ENCODE measurements around the gene RIN2. TPM values are rescaled to one million over a fixed set of nuclear protein-coding genes. Genes with fewer than 3 reads are reported as not detected.

The RIN2 gene
- total and polyA plus RNA-seq, 5 experiments from 2014 or later: 0.27 to 0.29 TPM; not detected in 3

DNA sequence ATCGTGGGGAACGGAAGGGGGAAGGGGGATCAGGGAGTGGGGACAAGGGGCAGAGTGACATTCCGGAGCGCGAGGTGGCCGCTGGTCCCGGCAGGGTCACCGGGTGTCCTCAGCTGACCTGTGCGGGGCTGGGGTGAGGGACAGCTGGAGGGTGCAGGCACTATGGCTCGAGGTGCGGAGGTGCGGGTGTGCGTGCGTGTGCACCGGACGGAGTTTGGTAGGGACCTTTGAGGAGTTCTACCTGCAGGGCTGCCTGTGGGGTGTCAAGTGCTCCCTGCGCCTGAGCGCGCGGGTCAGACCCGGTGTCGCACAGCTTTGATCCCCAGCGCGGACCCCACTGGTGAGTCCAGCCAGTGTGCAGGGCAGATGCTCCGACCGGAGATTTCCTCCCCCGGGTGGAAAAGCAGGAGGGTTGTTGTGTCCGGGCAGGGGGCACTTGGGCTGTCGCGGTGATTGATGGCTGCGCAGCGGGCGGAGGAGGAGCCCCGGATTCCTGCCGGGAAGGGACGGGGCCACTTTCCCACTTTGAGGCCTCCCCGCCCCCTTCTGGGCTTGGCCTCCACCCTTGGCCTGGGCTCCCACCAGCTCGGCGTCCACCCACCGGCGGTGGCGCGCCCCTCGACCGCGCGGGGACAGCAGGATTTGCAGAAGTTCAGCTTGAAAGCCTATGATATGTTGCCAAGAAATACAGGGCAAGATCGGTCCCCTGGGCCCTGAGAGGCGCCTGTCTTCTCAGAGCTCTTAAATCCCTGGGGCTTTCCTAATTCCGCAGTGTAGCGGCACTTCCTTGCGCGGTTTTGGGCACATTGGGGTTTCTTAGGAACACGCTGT is 658 bp downstream of the RIN2 start:
- Mint-ChIP-seq H3K27me3 (peaks cover 14 to 52% (median 37%) of the 10 kb centered on the region in 5 donors), H3K27ac (no peak overlapping the region), H3K9me3 (peaks cover 0 to 5% (median 0%) of the 10 kb centered on the region in 9 donors), H3K4me1 (peaks cover 0 to 9% (median 0%) of the 10 kb centered on the region in 4 donors), H3K36me3 (no peaks in the 10 kb centered on the region), H3K4me3 (peak overlapping the region in 5 of 10 donors; percentile 7 to 71 (median 34))
- ATAC-seq (no peak), DNase-seq (no peak)
- POLR2A ChIA-PET: no interaction called here

- DNase-seq (no peak), ATAC-seq (no peak)
- no peak overlapping the region for H3K4me3 Mint-ChIP-seq
- H3K9me3 Mint-ChIP-seq: peaks cover 0 to 5% (median 0%) of the 10 kb centered on the region in 9 donors
- peaks cover 14 to 40% (median 34%) of the 10 kb centered on the region in 5 donors for H3K27me3 Mint-ChIP-seq
- no peaks in the 10 kb centered on the region for H3K36me3 Mint-ChIP-seq
- H3K27ac Mint-ChIP-seq: no peak overlapping the region
- H3K4me1 Mint-ChIP-seq: peaks cover 0 to 9% (median 0%) of the 10 kb centered on the region in 4 donors
- POLR2A ChIA-PET: no interaction called here
Observed at GRCh38 chr20:19760371-19760721, 2.3 kb downstream of the RIN2 start.

DNA sequence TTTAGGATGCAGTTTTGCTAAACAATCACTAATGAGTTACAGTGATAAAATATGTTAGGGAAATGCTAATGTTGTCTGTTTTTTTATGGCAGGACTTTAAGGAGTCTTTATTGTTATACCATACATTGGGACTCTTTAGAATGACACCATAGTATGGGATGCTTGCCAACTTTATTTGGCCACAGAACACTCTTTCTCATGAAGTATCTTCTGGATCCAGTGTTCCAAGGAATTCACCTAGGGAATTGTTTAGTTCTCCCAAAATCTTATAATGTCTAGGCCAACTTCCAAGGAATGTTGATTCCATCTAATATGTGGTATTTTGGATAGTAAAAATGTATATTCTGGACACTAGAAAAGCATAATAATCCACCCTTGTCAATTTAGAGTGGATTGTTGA is 3.3 kb downstream of the RIN2 start:
- no peaks in the 10 kb centered on the region for H3K36me3 Mint-ChIP-seq
- no peak overlapping the region for H3K27ac Mint-ChIP-seq
- peaks cover 0 to 5% (median 0%) of the 10 kb centered on the region in 9 donors for H3K9me3 Mint-ChIP-seq
- no peak overlapping the region for H3K4me3 Mint-ChIP-seq
- ATAC-seq: no peak
- no peak for DNase-seq
- peaks cover 0 to 9% (median 0%) of the 10 kb centered on the region in 4 donors for H3K4me1 Mint-ChIP-seq
- H3K27me3 Mint-ChIP-seq: peaks cover 12 to 41% (median 32%) of the 10 kb centered on the region in 5 donors
- POLR2A ChIA-PET: no interaction called here

- Mint-ChIP-seq H3K4me3 (no peak overlapping the region), H3K4me1 (peaks cover 0 to 7% (median 0%) of the 10 kb centered on the region in 4 donors), H3K9me3 (peaks cover 0 to 3% (median 0%) of the 10 kb centered on the region in 9 donors), H3K27ac (no peak overlapping the region), H3K27me3 (peaks cover 8 to 41% (median 32%) of the 10 kb centered on the region in 5 donors), H3K36me3 (no peaks in the 10 kb centered on the region)
- DNase-seq (no peak), ATAC-seq (no peak)
- POLR2A ChIA-PET: no interaction called here
Observed at GRCh38 chr20:19761841-19762240, 3.8 kb downstream of the RIN2 start.

GRCh38 chr20:19764207-19764606 is 6.1 kb downstream of the RIN2 start:
- Mint-ChIP-seq H3K4me3 (no peak overlapping the region), H3K36me3 (no peaks in the 10 kb centered on the region), H3K27me3 (peaks cover 7 to 38% (median 26%) of the 10 kb centered on the region in 5 donors), H3K9me3 (peaks cover 0 to 3% (median 0%) of the 10 kb centered on the region in 9 donors), H3K4me1 (no peaks in the 10 kb centered on the region), H3K27ac (no peak overlapping the region)
- no peak for DNase-seq
- POLR2A ChIA-PET: no interaction called here
- no peak for ATAC-seq

DNA sequence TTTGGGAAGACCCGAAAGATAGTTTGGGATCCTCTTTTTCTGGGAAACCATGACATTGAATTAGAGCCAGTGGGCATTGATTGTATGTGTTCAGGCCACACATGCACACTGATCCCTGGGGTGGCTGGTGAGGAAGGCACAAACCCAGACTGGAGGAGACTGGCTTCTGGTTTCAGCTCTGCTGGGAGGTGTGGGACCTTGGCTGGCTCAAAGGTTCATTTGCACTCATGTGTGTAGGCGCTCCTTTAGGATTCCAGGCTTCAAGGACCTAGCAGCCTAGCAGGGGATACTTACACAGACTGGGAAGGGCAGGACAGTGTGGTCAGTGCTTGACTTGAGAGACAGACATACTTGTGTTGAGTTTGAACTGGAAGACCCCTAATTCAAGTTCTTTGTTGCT is 7.2 kb downstream of the RIN2 start:
- Mint-ChIP-seq H3K9me3 (peaks cover 0 to 3% (median 0%) of the 10 kb centered on the region in 9 donors), H3K27me3 (peaks cover 5 to 30% (median 20%) of the 10 kb centered on the region in 5 donors), H3K27ac (no peak overlapping the region), H3K4me1 (no peaks in the 10 kb centered on the region), H3K4me3 (no peak overlapping the region), H3K36me3 (no peaks in the 10 kb centered on the region)
- DNase-seq: no peak
- POLR2A ChIA-PET: no interaction called here
- no peak for ATAC-seq

DNA sequence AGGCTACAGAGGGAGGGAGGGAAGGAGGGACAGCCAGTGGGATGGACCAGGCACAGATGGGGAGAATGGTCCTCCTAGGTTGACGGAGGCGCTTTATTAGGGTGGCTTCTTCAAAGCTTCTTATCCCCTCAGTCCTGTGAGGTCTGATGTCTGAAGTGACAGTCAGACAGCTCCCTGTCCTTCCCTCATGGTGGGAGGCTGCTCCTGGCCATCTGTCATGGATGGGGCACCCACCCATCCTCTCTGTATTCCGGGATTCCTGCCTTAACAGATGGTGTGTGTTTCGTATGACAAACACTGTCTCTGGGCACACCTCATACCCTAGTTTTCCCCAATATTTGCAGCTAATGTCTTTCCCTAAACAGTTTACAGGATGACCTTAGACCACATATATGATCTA is 7.9 kb downstream of the RIN2 start:
- ATAC-seq (no peak), DNase-seq (no peak)
- Mint-ChIP-seq H3K4me1 (no peaks in the 10 kb centered on the region), H3K36me3 (no peaks in the 10 kb centered on the region), H3K4me3 (no peak overlapping the region), H3K9me3 (no peaks in the 10 kb centered on the region), H3K27ac (no peak overlapping the region), H3K27me3 (peaks cover 5 to 24% (median 14%) of the 10 kb centered on the region in 5 donors)
- POLR2A ChIA-PET: no interaction called here

GRCh38 chr20:19767070-19767469 is 9.0 kb downstream of the RIN2 start:
- no peaks in the 10 kb centered on the region for H3K9me3 Mint-ChIP-seq
- H3K36me3 Mint-ChIP-seq: no peaks in the 10 kb centered on the region
- no peak overlapping the region for H3K4me3 Mint-ChIP-seq
- H3K27ac Mint-ChIP-seq: no peak overlapping the region
- H3K27me3 Mint-ChIP-seq: peaks cover 5 to 22% (median 19%) of the 10 kb centered on the region in 5 donors
- no peaks in the 10 kb centered on the region for H3K4me1 Mint-ChIP-seq
- no peak for DNase-seq
- no peak for ATAC-seq
- POLR2A ChIA-PET: no interaction called here

DNA sequence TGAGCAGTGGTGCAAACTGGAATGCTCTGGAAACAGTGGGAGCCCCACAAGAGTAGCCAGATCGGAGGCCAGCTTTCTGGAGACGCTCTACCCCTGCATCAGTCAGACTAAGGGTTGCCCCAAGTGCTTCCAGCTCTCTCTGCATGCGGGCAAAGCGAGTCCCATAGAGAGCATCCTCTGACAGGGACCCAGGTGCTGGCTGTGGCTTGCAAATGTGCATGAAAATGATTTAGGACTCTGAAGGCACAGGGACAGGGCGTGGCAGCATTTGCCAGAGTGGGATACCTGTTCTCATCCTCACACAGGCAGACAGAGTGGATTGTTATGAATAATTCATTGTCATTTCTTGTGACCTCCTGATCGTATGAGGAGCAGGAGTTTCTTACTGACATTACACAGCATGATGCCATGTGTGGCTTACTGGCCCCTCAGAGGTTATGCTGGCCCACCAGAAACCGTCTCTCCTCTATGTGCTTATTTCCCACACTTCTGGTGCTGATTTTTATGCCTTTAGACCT is 10.3 kb downstream of the RIN2 start:
- Mint-ChIP-seq H3K4me3 (no peak overlapping the region), H3K9me3 (no peaks in the 10 kb centered on the region), H3K27ac (no peak overlapping the region), H3K4me1 (no peaks in the 10 kb centered on the region), H3K27me3 (peaks cover 5 to 22% (median 19%) of the 10 kb centered on the region in 5 donors), H3K36me3 (no peaks in the 10 kb centered on the region)
- DNase-seq: no peak
- POLR2A ChIA-PET: no interaction called here
- ATAC-seq: no peak

DNA sequence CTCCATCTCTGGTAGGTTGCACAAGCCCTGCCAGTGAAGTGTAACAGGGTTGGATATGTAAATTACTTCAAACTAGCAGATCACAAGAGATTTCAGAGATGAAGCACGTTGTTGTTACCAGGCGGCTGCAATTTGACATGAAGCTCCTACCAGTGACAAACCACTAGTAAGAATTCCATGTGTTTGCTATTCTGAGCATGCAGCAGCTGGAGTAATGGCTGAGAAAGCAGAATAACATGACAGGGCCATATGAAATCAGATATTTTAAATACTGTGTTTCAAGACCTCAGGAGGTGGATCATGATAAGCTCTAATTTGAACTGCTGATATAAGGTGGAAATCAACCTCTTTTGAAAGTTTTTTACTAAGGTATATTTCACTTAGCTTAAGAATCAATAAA is 11.4 kb downstream of the RIN2 start:
- no peaks in the 10 kb centered on the region for H3K36me3 Mint-ChIP-seq
- ATAC-seq: no peak

DNA sequence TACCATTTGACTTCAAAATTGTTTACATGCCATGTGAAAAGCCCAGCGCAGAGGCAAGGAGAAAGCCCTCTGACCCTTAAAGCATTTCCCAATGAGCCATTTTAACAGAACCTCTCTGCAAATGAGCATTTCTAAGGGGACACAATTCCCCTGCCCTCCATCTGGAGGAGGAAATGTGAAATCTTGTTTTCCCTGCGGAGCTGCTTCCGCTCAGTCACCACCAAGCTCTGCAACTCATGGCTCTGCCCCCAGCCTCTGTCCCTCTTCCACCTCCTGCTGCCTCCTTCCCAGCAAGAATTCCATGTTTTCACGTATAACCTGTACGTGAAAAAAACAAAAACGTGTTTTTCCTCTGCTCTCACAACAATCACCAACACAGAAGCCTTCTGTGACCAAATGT is 12.3 kb downstream of the RIN2 start:
- Mint-ChIP-seq H3K36me3 (no peaks in the 10 kb centered on the region), H3K27ac (no peak overlapping the region), H3K9me3 (no peaks in the 10 kb centered on the region), H3K27me3 (peaks cover 5 to 27% (median 19%) of the 10 kb centered on the region in 5 donors), H3K4me1 (no peaks in the 10 kb centered on the region), H3K4me3 (no peak overlapping the region)
- POLR2A ChIA-PET: no interaction called here
- DNase-seq (no peak), ATAC-seq (no peak)

More for the DNA sequence above, 11.4 kb downstream of the RIN2 start:
- POLR2A ChIA-PET: no interaction called here
- Mint-ChIP-seq H3K27me3 (peaks cover 5 to 27% (median 19%) of the 10 kb centered on the region in 5 donors), H3K4me3 (no peak overlapping the region), H3K4me1 (no peaks in the 10 kb centered on the region), H3K9me3 (no peaks in the 10 kb centered on the region), H3K27ac (no peak overlapping the region)
- DNase-seq: no peak

- H3K4me3 Mint-ChIP-seq: no peak overlapping the region
- H3K27ac Mint-ChIP-seq: no peak overlapping the region
- no peaks in the 10 kb centered on the region for H3K9me3 Mint-ChIP-seq
- H3K36me3 Mint-ChIP-seq: no peaks in the 10 kb centered on the region
- H3K4me1 Mint-ChIP-seq: no peaks in the 10 kb centered on the region
- POLR2A ChIA-PET: no interaction called here
- DNase-seq (no peak), ATAC-seq (no peak)
- H3K27me3 Mint-ChIP-seq: peaks cover 5 to 27% (median 19%) of the 10 kb centered on the region in 5 donors
Observed at GRCh38 chr20:19771031-19771430, 13.0 kb downstream of the RIN2 start.

DNA sequence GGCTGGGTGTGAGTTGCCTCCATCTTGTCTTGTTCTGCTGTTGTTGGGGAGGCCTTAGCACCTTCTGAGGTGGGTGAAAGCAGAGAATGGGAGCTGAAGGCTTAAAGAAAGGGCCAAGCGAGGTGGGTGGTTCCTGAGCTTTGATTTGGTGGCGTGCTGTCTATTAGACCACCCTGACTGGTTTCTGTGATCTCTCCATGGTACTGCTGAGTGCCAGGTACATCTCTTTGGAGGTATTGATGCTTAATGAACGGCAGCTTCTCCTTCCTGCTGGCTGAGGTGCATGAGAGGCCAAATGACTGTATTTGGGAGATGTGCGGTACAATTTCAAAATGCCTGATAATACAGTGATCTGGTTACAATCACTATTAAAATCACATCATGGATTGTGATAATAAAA is 15.4 kb downstream of the RIN2 start:
- POLR2A ChIA-PET: no interaction called here
- DNase-seq: no peak
- no peak overlapping the region for H3K4me3 Mint-ChIP-seq
- H3K36me3 Mint-ChIP-seq: no peaks in the 10 kb centered on the region
- H3K9me3 Mint-ChIP-seq: no peaks in the 10 kb centered on the region
- ATAC-seq: no peak
- peaks cover 3 to 24% (median 9%) of the 10 kb centered on the region in 5 donors for H3K27me3 Mint-ChIP-seq
- H3K4me1 Mint-ChIP-seq: no peaks in the 10 kb centered on the region
- no peak overlapping the region for H3K27ac Mint-ChIP-seq
